ENCODE measurements around the gene OSTC.

The OSTC gene

GRCh38 chr4:108716340-108716739 lies 65.9 kb downstream of the OSTC start:
- DNase-seq (ENCODE audit: low read depth): no peak

GRCh38 chr4:108717386-108717785 lies 67.0 kb downstream of the OSTC start:
- DNase-seq (ENCODE audit: low read depth): no peak

Measured in fibroblast of the conjunctiva (primary cell).